GM13976 (cell line): Measurements from ENCODE around the gene HNRNPA3.
A peak's percentile ranks its signal among the peaks of the same experiment; 100 is the strongest.
"Not testable (repeated sequence)": the region's sequence is repeated elsewhere in the genome, so short reads cannot be mapped to it uniquely, and the experiment has no call there.

Source experiments
- DNase-seq: peaks from one replicate; pipeline ENCODE4 v3.0.0; 2012; ENCODE audit warnings: low spot score
- CTCF ChIP-seq: IDR thresholded peaks from 2 replicates; pipeline ENCODE4 v1.5.1; 2012; ENCODE audit warnings: borderline replicate concordance, mild to moderate bottlenecking; ENCODE audit not compliant: insufficient read depth; ENCODE audit errors: extremely low read depth, missing control alignments, control extremely low read depth
- in situ Hi-C: fragments of 300-500 bp; cut with MboI; formaldehyde crosslinking; loops from one replicate; pipeline ENCODE4 v1.12.0; 2022; ENCODE audit warnings: low sequenced_read_pairs, mixed read lengths, inconsistent platforms; ENCODE audit not compliant: unreplicated experiment

HNRNPA3 gene

GRCh38 chr2:177188482-177189469 is 23.8 kb upstream of the HNRNPA3 start:
- no peak for TF ChIP-seq CTCF
- in situ Hi-C loops = no loop called here
- no peak for DNase-seq

- no peak for DNase-seq
- in situ Hi-C loops = no loop called here
- TF ChIP-seq CTCF = no peak
Measured at GRCh38 chr2:177190941-177191340, 21.7 kb upstream of the HNRNPA3 start.

DNA sequence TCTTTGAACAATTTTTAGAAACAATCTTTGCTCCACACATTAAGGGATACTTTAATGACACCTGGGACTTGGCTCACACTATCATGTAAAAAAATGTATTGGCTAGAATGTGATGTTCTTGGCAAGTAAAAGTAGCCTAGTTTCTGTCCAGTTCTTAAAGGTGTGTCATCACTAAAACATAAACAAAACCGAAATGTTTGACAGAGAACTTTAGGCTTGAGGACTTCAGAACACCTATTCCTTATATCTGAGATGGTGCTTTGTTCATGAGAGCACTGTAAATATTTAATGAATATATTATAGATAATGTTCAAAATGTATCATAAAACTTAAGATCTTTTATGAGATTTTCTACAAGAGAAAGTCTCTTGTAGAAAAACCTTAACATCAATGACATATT is 19.8 kb upstream of the HNRNPA3 start:
- no peak for DNase-seq
- in situ Hi-C loops = no loop called here

GRCh38 chr2:177193240-177193639 is 19.4 kb upstream of the HNRNPA3 start:
- in situ Hi-C loops = no loop called here
- TF ChIP-seq CTCF = no peak
- peak; percentile 42 for DNase-seq

More for the DNA sequence above, 19.8 kb upstream of the HNRNPA3 start:
- TF ChIP-seq CTCF = no peak

GRCh38 chr2:177195194-177195593 is 17.4 kb upstream of the HNRNPA3 start:
- DNase-seq = no peak
- no peak for TF ChIP-seq CTCF
- in situ Hi-C loops = no loop called here

GRCh38 chr2:177200419-177200818 is 12.2 kb upstream of the HNRNPA3 start:
- in situ Hi-C loops, DNase-seq: not testable (repeated sequence)

DNA sequence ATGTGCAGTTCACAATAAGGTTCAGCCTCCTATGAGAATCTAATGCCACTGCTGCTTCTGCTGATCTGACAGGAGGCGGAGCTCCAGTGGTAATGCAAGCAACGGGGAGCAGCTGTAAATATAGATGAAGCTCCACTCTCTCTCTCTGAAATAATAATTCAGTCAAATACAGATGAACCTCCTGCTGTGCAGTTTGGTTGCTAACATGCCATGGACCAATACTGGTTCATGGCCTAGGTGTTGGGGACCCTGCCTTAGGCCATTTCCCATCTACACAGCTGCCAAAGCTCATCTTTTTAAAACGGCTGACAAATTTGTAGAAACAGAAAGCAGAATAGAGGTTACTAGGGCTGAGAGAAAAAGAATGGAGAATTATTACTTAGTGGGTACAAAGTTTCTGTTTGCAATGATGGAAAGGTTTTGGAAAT is 10.7 kb upstream of the HNRNPA3 start:
- no peak for TF ChIP-seq CTCF
- no peak for DNase-seq
- in situ Hi-C loops = no loop called here
